GM20431 (cell line): ENCODE data around the gene ALDH7A1.

Experiments
- in situ Hi-C: fragments of 300-500 bp; cut with MseI, MboI; formaldehyde crosslinking; loops from one replicate; pipeline ENCODE4 v1.15.0; 2020; ENCODE audit warnings: low sequenced_read_pairs; ENCODE audit not compliant: unreplicated experiment

The ALDH7A1 gene

GRCh38 chr5:126514131-126514557 is 80.9 kb downstream of the ALDH7A1 start:
- in situ Hi-C loops = no loop called here

DNA sequence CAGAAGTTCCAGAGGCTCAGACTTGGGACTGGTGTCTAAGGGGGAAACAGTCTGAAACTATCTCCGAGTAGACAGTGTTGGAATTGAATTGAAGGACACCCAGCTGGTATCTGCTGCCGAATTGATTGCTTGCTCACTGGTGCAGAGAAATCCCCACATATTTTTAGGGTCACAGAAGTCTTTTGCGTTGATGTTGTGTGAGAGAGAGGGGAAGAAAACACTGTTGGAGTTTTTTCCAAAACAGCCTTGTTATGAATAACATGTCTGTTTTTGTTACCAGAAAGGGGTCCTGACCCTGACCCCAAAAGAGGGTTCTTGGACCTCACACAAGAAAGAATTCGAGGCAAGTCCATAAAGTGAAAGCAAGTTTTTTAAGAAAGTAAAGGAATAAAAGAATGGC is 81.3 kb downstream of the ALDH7A1 start:
- in situ Hi-C loops = no loop called here

DNA sequence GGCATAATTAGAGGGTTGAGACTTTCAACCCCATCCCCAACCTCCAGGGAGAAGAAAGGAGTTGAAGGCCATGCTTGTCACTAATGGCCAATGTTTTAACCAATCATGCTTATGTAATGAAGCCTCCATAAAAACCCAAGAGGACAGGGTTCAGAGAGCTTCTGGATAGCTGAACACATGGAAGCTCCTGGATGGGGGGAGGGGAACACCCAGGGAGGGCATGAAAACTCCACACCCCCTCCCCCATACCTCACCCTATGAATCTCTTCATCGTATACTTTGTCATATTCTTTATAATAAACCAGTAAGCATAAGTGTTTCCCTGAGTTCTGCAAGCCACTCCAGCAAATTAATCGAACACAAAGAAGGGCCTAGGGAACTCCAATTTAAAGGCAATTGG is 81.7 kb downstream of the ALDH7A1 start:
- in situ Hi-C loops = no loop called here

DNA sequence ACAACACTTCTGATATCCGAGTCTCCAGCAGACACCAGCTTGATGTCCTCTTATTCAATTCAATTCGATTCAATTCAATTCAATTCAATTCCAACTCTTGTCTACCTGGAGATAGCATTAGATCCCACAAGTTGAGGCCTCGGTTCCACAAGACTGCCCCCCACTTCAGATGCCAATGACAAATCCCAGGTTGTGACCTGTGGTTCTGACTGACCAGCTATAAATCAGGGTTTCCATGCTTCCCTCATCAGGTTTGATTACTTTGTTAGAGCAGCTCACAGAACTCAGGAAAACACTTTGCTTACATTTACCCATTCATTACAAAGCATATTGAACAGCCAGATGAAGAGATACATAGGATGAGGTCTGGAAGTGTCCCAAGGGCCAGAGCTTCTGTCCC is 82.6 kb downstream of the ALDH7A1 start:
- in situ Hi-C loops = no loop called here

DNA sequence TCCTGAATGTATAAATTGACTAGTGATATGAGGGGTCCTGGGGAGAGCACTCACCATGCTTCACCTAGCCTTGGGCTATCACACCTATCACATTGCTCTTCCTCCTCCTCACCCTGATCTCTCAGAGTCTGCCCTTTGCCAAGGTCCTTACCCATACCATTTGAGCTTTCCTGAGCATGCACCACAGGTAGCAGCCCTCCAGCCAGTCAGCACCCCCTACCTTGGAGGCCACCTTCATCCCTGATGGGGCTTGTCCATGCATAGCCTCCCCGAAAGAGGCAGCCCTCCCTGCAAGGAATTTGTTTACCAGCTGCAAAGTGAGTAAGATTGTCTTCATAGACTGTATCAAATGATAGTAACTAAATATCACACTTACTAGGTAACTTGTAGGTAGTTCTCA is 83.1 kb downstream of the ALDH7A1 start:
- in situ Hi-C loops = no loop called here

GRCh38 chr5:126509339-126509738 is 85.7 kb downstream of the ALDH7A1 start:
- in situ Hi-C loops = no loop called here

- in situ Hi-C loops = no loop called here
These were observed 86.1 kb downstream of the ALDH7A1 start for GRCh38 chr5:126508962-126509279.

GRCh38 chr5:126508251-126508961 is 86.6 kb downstream of the ALDH7A1 start:
- in situ Hi-C loops = no loop called here

GRCh38 chr5:126506079-126506478 is 88.9 kb downstream of the ALDH7A1 start:
- in situ Hi-C loops = no loop called here

GRCh38 chr5:126503602-126504104 is 91.4 kb downstream of the ALDH7A1 start:
- in situ Hi-C loops = no loop called here

DNA sequence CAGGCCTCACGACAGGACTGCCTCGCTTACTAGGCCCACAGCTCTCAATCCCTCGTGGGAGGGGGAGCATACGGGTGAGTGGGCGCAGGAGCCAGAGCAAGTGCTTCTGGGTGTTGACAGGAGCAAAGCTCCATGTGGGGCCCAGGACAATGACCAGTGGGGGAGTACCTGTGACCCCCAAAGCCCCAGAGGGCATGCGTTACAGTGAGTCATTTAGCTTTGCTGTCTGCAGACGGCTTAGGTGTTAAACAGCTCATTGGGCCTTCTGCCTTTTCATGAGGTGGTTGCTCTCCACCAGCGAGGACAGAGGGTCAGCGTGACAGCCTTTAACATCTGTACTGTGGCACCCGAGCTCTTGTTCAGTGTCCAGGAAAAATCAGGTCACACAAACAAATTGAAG is 93.6 kb downstream of the ALDH7A1 start:
- in situ Hi-C loops = no loop called here

DNA sequence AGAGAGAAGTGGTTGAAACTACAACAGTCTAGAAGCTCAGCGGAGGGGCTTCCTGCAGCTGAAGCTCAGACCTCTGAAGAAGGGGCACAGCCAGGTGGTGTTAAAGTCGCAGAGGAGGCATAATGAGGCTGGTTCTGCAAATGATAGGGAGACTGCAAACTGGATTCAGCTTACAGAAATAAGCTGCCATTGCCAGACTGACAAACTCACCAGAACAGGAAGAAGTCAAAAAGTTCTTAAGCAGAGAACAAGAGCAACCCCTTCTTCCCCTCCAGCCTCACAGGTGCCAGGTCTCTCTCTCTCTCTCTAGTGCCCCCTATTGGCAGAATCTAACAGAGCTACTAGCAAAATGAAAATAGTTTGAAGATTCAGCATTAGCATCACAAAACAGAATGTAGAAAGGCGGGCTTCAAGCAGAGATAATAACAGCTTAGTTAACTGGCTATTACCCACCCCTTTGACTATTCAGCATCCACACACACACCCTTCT is 95.1 kb downstream of the ALDH7A1 start:
- in situ Hi-C loops = no loop called here

DNA sequence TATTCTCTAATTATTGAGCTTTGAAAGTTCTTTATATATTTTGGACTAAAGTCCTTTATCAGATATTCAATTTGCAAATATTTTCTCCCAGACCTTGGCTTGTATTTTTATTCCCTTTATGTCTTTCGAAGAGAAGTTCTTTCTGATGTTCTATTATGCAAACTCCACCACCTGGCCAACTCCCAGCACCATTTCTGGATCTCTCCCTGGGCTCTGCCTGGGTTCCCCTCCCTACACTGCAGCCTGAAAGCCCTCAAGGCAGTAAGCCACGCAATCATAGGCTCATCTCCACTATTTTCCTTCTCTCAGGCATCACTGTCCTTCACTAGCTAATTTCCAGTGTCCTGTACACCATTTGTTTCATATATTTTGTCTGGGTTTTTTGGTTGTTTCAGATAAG is 95.7 kb downstream of the ALDH7A1 start:
- in situ Hi-C loops = no loop called here

- in situ Hi-C loops = no loop called here
These were observed 97.5 kb downstream of the ALDH7A1 start for GRCh38 chr5:126497506-126497905.

DNA sequence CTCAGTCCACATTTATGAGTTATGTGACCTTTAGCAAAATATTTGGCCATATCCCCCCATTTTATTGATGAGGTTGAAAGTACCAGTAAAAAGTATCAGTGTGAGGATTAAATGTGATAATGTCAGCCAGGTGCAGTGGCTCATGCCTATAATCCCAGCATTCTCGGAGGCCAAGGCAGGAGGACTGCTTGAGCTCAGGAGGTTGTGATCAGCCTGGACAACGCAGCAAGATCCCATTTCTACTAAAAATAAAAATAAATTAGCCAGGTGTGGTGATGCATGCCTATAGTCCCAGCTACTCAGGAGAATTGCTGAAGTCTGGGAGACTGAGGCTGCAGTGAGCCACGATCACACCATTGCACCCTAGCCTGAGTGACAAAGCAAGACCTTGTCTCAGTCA is 100.6 kb downstream of the ALDH7A1 start:
- in situ Hi-C loops = no loop called here

- in situ Hi-C loops = no loop called here
These were observed 102.1 kb downstream of the ALDH7A1 start for GRCh38 chr5:126492939-126493338.

- in situ Hi-C loops = no loop called here
These were observed 104.7 kb downstream of the ALDH7A1 start for GRCh38 chr5:126490167-126490940.

- in situ Hi-C loops = no loop called here
These were observed 106.5 kb downstream of the ALDH7A1 start for GRCh38 chr5:126488443-126489065.

DNA sequence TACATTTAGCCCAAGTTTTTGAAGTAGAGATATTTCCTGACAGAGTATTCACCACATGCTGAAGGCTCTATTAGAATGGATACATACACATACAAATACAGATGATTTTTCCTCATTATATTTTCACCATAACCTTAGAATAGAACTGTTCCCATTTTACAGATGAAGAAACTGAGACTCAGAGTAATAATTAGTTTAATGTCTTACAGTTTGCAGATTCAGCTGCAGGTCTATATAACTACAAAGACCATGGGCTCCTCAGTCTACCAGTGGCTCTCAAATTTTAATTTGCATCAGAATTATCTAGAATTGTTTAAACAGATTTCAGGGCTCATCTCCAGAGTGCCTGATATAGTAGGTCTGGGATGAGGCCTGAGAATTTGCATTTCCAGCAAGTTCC is 107.4 kb downstream of the ALDH7A1 start:
- in situ Hi-C loops = no loop called here

DNA sequence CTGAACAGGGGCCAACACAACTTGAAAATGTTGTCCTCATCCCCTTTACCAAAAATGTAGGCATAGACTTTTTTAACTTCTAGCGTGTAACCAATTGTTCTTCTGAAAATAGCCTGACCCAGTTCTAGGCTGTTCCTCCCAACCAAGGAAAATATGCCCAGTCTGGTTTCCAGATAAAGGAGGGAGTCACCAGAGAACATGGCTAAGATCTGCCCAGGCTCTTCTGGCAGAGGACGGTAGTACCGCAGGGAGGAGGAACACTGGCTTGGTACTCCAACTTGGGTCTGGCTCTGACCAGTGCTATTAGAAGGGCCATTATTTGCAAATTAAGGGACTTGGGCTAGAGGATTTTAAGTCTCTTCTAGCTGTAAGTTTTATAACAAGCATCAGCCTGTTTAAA is 108.7 kb downstream of the ALDH7A1 start:
- in situ Hi-C loops = no loop called here

- in situ Hi-C loops = no loop called here
These were observed 110.8 kb downstream of the ALDH7A1 start for GRCh38 chr5:126484253-126484652.
